ENCODE measurements around the gene ADAMTS3. TPM values are rescaled to one million over a fixed set of nuclear protein-coding genes. Genes with fewer than 3 reads are reported as not detected.
A peak's percentile ranks its signal among the peaks of the same experiment; 100 is the strongest.

The ADAMTS3 gene
- total and polyA plus RNA-seq, 8 donors: 3.0 to 8.9 (median 7.4) TPM

GRCh38 chr4:72352711-72353110 lies 216.3 kb downstream of the ADAMTS3 start:
- Histone ChIP-seq H3K27me3 (no peaks in the 10 kb centered on the region), H3K4me1 (no peaks in the 10 kb centered on the region), H3K9me3 (no peaks in the 10 kb centered on the region), H3K36me3 (no peaks in the 10 kb centered on the region), H3K4me3 (no peak overlapping the region), H3K27ac (no peak overlapping the region)
- DNase-seq (no peak), ATAC-seq (peak; percentile 43)
- intact Hi-C loops (cut with DNase I): no loop called here
- TF ChIP-seq, protein P1, sequence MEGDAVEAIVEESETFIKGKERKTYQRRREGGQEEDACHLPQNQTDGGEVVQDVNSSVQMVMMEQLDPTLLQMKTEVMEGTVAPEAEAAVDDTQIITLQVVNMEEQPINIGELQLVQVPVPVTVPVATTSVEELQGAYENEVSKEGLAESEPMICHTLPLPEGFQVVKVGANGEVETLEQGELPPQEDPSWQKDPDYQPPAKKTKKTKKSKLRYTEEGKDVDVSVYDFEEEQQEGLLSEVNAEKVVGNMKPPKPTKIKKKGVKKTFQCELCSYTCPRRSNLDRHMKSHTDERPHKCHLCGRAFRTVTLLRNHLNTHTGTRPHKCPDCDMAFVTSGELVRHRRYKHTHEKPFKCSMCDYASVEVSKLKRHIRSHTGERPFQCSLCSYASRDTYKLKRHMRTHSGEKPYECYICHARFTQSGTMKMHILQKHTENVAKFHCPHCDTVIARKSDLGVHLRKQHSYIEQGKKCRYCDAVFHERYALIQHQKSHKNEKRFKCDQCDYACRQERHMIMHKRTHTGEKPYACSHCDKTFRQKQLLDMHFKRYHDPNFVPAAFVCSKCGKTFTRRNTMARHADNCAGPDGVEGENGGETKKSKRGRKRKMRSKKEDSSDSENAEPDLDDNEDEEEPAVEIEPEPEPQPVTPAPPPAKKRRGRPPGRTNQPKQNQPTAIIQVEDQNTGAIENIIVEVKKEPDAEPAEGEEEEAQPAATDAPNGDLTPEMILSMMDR (IDR thresholded peaks at IDR 0.05): no peak

DNA sequence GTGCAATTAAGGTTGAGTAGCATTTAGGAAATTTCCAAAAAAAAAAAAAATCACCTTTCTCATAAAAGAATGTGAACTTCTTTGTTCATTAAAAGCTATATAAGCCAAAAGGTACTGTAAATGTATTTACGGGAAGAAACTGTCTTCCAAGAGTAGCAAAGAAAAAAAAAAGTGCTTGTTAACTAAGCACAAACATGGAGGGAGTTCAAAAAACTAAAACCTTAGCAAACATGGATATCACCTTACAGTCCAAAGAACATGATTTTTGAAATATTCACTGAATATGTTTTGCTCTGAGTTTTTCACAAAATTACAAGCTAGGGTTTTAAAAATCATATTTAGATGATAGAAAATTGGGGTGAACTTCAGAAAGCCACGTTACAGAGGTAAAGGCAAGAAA lies 217.5 kb downstream of the ADAMTS3 start:
- H3K9me3 ChIP-seq: no peaks in the 10 kb centered on the region
- intact Hi-C loops (cut with DNase I): no loop called here
- no peak overlapping the region for H3K4me3 ChIP-seq
- DNase-seq (no peak), ATAC-seq (no peak)
- no peaks in the 10 kb centered on the region for H3K36me3 ChIP-seq
- no peak overlapping the region for H3K27ac ChIP-seq
- no peaks in the 10 kb centered on the region for H3K4me1 ChIP-seq
- TF ChIP-seq, protein P1 (IDR thresholded peaks at IDR 0.05): no peak
- H3K27me3 ChIP-seq: no peaks in the 10 kb centered on the region

DNA sequence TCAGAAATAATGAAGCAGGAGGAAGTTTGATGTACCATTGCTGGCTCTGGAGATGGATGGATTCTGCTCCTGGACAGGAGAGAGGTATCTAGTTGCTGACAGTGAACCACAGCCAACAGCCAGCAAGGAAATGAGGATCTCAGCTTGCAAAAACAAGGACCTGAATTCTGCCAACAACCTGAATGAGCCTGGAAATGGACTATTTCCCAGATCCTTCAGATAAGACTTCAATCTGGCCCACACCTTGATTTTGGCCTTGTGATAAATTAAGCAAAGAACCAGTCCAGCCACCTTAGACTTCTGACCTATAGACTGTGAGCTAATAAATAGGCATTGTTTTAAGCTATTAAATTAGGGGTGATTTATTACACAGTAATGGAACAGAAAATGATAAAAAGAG lies 220.3 kb downstream of the ADAMTS3 start:
- ATAC-seq: no peak
- intact Hi-C loops (cut with DNase I): no loop called here
- Histone ChIP-seq H3K4me3 (no peak overlapping the region), H3K27me3 (no peaks in the 10 kb centered on the region), H3K4me1 (no peaks in the 10 kb centered on the region), H3K9me3 (no peaks in the 10 kb centered on the region), H3K27ac (no peak overlapping the region), H3K36me3 (no peaks in the 10 kb centered on the region)
- DNase-seq: no peak
- TF ChIP-seq, protein P1 (IDR thresholded peaks at IDR 0.05): no peak

DNA sequence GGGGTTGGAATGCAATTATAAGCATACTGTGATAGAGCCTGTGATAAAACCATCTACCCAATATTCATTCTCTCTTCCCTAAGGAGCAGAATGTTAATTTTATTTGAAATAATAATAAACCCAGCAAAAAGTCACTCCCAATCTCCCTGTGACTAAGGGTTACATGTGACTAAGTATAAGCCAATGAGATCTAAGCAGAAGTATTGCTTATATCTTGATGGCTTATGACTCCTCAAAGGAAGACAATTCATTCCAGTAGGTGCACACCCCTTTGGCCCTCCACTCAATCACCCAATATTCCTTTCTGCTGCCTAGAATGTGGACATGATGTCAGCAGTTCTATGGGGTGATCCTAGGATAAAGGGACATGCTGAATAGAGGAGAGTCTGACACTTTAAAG lies 224.6 kb downstream of the ADAMTS3 start:
- TF ChIP-seq, protein P1 (IDR thresholded peaks at IDR 0.05): no peak
- Histone ChIP-seq H3K36me3 (no peaks in the 10 kb centered on the region), H3K9me3 (no peaks in the 10 kb centered on the region), H3K4me1 (no peaks in the 10 kb centered on the region), H3K4me3 (no peak overlapping the region), H3K27ac (no peak overlapping the region), H3K27me3 (no peaks in the 10 kb centered on the region)
- no peak for ATAC-seq
- DNase-seq: no peak
- intact Hi-C loops (cut with DNase I): no loop called here

DNA sequence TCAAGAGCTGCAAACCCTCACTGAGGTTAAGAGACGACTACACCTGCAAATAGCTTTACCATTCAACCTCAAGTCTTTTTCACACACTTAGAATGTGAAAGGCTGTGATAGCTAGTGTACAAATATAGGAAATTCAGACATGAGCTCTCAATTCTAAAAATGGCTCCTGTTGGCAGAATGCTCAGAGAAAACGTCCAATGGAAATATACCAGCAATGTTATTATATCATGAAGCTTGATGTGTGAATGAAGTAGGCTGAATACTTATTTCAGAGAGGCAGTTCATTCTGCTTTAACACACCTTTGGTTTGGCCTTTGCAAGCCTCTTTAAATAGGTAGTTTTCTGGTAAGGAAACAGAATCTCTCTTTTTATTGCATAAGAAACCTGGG lies 227.6 kb downstream of the ADAMTS3 start:
- H3K27ac ChIP-seq: no peak overlapping the region
- ATAC-seq (no peak), DNase-seq (peak in 1 of 4 donors; percentile 13)
- no peak overlapping the region for H3K4me3 ChIP-seq
- H3K9me3 ChIP-seq: no peaks in the 10 kb centered on the region
- H3K4me1 ChIP-seq: no peaks in the 10 kb centered on the region
- no peaks in the 10 kb centered on the region for H3K36me3 ChIP-seq
- intact Hi-C loops (cut with DNase I): no loop called here
- H3K27me3 ChIP-seq: no peaks in the 10 kb centered on the region
- TF ChIP-seq, protein P1 (IDR thresholded peaks at IDR 0.05): no peak
